Hindlimb muscle (tissue), 1 donor: ENCODE results near the gene ADAMTS20. TPM values are rescaled to one million over a fixed set of nuclear protein-coding genes. Genes with fewer than 3 reads are reported as not detected.
"Not testable (repeated sequence)": the region's sequence is repeated elsewhere in the genome, so short reads cannot be mapped to it uniquely, and the experiment has no call there.

ENCODE experiments used
- DNase-seq: peaks from one replicate; pipeline ENCODE4 v3.0.0-alpha.2; 2013
- polyA plus RNA-seq: library from polyadenylated mRNA; unstranded; fragments of 120-200 nt; gene quantifications from one replicate; pipeline ENCODE4 v1.2.1, GENCODE V29; 2013; ENCODE audit not compliant: insufficient read length

Gene ADAMTS20, protein sequence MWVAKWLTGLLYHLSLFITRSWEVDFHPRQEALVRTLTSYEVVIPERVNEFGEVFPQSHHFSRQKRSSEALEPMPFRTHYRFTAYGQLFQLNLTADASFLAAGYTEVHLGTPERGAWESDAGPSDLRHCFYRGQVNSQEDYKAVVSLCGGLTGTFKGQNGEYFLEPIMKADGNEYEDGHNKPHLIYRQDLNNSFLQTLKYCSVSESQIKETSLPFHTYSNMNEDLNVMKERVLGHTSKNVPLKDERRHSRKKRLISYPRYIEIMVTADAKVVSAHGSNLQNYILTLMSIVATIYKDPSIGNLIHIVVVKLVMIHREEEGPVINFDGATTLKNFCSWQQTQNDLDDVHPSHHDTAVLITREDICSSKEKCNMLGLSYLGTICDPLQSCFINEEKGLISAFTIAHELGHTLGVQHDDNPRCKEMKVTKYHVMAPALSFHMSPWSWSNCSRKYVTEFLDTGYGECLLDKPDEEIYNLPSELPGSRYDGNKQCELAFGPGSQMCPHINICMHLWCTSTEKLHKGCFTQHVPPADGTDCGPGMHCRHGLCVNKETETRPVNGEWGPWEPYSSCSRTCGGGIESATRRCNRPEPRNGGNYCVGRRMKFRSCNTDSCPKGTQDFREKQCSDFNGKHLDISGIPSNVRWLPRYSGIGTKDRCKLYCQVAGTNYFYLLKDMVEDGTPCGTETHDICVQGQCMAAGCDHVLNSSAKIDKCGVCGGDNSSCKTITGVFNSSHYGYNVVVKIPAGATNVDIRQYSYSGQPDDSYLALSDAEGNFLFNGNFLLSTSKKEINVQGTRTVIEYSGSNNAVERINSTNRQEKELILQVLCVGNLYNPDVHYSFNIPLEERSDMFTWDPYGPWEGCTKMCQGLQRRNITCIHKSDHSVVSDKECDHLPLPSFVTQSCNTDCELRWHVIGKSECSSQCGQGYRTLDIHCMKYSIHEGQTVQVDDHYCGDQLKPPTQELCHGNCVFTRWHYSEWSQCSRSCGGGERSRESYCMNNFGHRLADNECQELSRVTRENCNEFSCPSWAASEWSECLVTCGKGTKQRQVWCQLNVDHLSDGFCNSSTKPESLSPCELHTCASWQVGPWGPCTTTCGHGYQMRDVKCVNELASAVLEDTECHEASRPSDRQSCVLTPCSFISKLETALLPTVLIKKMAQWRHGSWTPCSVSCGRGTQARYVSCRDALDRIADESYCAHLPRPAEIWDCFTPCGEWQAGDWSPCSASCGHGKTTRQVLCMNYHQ (N-terminal part only)
- polyA plus RNA-seq, result 0.72 TPM

DNA sequence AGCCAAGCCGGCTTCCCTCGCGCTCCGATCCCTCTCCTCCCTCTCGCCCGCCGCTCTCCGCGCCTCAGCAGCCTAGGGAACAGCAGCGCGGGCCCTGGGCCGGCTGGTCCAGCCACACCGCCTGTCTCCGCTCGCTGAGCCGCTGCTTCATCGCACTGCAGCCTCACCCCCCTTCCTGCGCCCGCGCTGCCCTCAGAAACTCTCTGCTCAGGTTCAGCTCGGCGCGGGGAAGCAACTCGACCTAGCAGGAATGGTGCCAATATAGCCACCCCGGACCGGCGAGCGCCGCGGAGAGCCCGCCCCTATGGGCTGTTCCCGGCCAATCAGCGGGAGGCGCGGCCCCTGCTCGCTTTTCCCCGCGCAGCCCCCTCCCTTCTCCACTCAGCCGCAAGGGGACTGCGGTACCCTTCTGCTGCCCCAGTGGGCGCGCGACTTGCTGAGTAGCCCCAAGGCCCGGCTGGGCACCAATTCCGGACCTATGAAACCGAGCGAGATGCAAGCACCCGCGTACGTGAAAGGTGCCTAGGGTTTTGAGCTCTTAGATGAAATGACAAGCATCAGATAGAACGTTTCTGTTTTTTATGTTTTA lies at the start of gene ADAMTS20:
Gene ADAMTS20, minus strand, starts transcription at position 233 of the 589 bp plus-strand sequence. CDS start 282 bp downstream, outside the sequence.
- DNase-seq, result peak; percentile 7

DNA sequence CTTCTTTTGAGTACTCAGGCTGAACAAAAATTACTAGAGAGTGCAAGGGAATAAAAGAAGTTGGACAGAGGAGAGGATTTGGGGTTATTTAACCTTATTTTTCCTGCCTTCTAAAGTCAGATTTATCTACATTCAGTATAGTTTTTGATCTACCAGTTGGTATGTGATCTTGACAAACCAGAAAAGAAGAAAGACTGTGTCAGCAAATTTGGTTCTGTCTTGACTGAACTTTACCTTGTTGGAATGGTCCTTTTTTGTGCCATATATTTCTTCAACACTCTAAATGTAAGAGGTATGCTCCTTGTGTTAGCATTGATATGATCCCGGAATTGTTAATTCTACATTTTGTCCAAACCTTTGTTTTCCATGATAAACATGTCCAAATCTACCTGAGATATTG lies 47.7 kb upstream of the ADAMTS20 start:
- no peak for DNase-seq

DNA sequence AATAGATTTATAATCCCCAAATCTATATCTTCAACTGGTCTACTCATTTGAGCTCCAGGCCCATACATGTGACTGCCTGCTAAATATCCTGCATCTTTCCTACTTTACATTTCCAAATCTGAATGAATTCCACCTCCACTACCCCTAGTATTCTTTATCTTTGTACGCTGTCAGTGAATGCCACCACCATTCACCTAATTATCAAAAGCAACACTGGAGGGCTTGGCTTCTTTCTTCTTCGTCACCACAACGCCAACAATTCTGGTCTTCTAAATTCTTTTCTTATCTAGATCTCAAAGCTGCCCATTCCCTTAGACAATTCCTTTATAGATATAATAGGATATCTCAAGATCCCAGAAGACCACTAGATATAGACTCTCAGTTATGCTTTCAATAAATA lies 47.1 kb upstream of the ADAMTS20 start:
- no peak for DNase-seq

DNA sequence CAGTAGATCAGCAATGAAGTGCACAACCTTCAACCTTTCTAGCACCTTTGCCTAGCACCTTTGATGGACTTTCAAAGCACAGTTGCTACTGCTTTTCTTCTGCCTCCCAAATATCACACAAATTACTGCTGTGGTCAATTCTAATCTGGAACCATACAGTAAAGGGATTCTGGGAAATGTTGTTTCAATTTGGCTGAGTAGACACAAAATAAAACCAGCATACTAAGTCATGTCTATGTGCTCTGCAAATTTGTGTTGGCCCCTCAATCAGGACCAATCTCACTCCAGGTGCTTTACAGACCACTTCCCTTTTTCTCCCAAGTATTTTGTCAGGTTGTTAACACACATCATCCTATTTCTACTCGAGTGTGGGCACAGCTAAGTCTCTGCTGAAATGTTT lies 38.3 kb upstream of the ADAMTS20 start:
- DNase-seq, result no peak

DNA sequence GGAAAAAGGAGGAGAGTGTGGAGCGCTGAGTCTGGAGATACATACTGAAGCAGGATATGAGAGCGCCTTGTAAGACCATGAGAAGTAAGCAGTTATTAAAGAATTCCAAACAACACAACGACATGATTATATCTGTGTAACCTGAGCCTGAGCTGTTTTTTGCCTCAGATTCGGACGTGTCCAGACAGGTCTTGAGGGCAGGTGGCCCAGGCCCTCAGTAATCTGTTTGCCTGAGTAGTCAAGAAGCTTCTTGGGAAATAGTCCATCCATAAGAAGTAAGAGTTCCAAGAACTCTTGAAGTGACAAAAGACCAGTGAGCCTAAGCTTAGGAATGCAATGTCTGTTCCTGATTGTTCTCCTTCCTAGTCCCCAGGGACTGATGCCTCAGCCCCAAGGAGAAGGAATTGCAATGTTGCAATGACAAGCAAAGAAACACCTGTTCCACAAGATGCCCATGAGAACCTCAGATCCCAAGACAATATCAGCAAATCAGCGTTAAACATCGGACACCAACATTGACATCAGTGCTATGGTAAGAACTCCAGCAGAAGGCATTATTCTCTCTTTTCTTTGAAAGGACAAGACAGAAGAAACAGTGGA lies 34.7 kb upstream of the ADAMTS20 start:
- no peak for DNase-seq

DNA sequence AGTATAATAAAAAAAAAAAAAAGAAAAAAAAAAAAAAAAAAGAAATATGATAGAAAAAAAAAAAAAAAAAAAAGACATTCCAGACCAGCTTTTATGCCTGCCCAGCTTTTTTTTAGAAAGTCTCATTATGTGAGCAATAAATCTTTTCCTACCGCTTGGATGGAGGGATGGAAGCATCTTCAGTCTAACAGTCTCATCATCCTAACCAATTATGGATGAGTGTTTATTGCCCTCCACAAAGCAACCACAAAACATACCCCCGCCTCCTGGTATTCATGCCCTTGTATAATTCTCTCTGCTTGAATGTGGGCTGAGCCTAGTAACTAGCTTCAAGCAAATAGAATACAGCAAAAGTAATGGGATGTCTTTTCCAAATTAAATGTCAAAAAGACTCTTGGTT lies 33.7 kb upstream of the ADAMTS20 start:
- DNase-seq, result no peak

DNA sequence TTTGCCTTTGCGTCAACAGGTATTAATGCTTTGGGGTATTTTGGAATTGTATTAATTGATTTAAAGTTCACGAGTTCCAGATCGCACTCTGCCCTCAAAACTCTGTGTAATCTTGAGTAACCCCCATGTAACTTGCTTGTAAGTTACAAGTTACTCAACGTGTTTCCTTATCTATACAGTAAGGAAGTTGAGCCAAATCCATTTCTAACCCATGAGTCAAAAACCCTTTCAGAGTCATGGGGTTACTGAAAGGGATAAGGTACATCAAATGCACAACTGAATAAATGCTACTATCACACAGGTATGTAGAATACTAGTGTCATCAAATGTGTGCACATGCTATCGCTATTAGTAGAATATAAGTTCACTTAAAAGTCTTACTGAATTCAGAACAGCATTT lies 28.6 kb upstream of the ADAMTS20 start:
- DNase-seq, result no peak

DNA sequence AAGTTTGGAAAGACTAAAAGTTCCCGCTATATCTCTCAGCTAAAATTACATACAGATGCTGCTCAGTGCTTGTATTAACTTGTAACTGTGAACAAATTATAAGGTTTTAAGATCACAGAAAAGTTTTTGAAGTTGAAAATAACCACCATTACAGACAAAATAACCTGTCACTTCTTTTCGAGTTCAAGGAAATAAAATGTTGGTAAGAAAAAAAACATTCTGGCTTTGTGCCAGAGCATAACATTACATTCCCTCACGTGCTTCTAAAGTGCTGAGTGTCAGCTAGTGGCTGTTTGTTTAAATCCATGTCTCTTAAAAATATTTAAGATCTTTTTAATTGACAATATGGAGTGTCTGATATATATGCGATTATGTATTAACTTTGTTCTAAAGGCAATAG lies 27.2 kb upstream of the ADAMTS20 start:
- no peak for DNase-seq

DNA sequence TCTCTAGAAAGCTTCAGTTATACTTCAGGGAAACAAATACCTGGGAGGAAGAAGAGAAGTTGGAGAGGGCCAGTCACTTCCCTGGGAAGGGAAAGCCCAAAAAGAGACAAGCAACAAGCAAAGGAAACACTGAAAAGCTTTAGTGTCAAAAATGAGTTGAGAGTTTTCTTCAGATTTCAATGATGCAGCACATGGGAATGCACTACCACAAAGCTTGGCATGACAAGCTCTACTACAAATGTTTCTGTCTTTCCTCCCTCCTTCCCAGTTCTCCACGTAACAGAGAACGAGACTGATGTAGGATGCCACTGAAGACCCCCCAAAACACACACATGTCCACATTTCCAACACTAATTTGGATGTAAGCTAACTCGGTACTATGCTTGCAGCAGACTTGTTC lies 26.8 kb upstream of the ADAMTS20 start:
- DNase-seq, result no peak

DNA sequence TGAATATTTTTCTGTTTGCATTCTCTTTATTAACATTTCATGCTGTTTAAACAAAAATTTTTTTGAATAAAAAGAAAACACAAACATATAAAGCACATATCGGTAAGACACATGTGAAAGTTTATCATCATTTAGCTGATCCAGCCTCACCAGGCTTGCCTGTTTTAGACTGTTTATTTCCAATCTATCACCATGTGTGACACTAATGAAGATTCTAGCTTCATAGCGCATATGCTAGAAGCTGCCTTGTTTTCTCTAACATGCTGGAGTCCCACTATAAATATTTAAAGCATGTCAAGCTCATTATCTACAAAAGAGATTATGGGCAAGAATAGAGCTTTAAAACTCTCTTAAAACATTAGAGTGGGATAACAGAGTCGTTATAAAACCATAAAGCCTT lies 25.4 kb upstream of the ADAMTS20 start:
- DNase-seq, result no peak

DNA sequence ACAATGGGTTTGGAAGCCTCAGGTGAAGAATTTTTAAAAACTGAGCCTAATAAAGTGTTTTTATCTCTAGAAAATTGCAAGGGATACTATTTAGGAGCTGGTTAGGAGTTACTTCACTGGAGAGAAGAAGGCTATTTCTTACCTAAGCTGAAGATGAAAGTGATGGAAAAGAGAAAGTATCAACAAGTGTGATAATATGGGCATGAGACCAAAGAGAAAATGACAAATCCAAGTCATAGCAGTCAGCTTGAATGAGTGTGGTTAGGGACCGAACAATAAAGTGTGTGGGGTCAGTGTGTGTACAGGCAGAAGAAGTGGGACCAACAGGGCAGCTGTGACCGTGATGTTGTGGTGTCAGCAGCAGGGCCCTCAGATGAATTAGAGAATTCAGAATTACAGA lies 24.2 kb upstream of the ADAMTS20 start:
- DNase-seq, result no peak

DNA sequence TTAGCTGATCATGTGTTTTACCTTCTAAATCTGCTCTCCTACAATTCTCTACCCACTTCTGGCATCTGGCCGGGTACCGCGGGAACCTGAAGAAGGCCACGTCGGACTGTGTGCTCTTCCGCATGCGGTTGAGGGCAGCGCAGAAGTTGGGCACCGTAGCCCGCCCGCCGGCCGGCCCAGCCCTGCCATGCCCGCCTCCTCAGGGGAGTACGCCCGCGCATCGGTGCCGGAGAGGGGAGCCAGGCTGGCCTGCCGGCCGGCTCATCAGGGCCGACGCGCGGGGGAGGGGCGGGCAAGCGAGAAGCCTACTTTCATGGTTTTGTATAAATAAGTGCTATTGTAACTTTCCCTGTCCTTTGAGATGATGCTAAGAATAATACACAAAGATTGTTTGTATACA lies 19.9 kb upstream of the ADAMTS20 start:
- DNase-seq, result no peak

DNA sequence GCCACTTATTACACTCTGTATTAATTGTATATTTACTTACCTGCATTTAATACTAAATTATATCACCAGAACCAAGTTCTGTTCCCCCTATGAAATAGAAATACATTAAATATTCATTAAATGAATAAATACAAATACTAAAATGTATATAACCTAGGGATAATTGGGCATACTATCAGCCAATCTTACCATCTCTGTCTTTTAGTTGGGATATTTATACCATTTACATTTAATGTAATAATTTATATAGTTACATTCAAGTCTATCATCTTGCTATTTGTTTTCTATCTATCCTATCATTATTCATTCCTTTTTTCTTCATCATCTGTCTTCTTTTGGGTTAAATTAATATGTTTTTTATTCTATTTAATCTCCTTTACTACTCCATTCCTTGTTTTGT lies 4.1 kb upstream of the ADAMTS20 start:
- DNase-seq, result no peak

DNA sequence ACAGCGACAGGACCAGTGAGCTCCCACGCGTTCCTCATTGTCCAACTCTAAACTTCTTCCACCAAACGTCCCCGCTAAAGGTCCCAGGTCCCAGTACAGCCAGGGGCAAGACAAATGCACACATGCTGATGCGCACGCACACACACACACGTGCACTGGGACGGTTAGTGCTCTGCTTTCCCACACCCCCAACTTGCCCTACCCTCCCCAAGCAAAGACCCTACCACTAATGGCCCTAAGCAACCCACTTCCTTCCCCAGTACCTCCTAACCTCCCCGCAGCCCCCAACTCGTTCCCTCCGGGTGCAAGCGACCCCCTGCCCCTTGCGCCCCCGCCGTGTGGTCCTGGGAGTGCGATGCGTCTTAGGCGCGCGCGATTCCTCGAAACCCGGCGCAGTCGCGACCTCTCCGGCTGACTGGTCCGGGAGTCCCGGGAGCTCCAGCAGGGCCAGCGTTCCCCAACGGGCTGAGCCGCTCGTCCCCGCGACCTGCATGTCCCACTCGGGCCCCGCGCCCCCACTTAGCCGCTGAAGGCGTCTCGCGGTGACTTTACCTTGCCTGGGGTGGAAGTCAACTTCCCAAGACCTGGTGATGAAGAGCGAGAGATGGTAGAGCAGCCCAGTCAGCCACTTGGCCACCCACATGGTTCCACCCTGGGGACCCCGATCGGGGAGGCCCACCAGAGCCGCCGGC lies 578 bp downstream of the ADAMTS20 start:
- no peak for DNase-seq

DNA sequence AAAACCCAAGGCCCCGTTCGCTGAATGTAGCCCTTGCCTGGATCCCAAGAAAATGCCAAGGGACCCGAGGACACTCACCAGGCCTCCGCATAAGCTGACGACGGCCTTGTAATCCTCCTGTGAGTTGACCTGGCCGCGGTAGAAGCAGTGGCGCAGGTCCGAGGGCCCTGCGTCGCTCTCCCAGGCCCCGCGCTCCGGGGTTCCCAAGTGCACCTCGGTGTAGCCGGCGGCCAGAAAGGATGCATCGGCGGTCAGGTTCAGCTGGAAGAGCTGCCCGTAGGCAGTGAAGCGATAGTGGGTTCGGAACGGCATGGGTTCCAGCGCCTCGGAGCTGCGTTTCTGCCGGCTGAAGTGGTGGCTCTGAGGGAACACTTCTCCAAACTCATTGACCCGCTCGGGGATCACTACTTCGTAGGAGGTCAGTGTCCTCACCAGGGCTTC lies 1.2 kb downstream of the ADAMTS20 start:
- peak; percentile 7 for DNase-seq

DNA sequence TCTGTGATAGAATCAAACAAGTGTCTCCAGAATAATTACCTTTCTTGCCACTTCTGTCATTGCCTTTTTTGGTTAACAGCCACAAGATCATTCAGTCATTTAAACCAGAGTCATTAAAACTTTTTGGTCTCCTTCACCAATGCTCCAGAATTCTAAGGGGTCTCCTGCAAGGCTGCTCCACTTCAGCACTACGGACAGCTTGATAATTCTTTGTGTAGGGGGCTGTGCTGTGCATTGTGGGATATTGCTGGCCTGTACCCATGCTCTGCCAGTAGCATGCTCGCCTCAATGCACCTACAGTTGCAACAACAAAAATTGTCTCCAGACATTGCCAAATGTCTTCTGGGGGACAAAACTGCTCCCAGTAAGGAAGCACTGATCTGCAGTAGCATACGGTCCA lies 7.3 kb downstream of the ADAMTS20 start:
- DNase-seq, result no peak

DNA sequence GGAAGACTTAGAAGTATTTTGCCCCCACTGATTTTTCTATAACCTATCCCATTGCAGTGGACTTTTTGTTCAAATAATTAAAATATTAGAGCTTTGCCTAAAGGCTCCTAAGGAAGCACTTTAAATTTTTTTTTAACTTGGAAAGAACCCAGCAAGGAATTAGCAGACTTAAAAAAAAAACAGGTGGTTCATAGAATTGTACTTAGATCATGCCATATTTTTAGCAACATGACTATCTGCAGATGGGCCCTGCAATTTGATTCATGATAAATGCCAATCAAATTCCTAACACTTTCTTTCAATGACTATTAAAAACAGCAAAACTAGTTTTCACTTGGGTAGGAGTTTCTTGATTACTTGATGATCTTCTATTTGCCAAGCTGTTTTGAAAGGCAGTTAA lies 11.5 kb downstream of the ADAMTS20 start:
- DNase-seq, result no peak

DNA sequence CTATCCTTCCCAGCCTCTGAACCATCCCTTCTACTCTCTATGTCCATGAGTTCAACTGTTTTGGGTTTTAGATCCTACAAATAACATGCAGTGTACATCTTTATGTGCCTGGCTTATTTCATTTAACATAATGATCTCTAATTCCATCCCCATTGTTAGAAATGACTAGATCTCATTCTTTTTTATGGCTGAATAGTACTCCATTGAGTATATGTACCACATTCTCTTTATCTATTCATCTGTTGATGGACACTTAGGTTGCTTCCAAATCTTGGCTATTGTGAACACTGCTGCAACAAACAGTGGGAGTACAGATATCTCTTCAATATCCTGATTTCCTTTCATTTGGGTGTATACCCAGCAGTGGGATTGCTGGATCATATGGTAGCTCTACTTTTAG lies 14.3 kb downstream of the ADAMTS20 start:
- DNase-seq, result not testable (repeated sequence)

DNA sequence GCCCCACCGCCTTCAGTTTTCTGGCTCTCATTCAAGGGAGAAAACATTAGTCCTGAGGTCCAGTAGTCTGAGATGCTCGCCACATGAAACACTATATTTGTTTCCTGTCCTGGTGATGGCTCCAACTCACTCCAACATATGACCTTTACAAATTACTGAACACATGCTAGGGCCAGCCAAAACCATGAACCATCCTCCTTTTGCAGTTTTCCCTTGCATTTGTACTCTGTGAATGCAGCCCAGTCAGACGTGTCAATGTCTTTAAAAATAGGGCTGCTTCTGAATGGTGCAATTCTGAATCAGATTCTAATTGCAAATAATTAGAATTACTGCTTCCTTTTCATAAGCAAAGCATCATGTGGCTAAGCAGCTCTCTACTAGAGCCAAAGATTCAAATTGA lies 36.0 kb downstream of the ADAMTS20 start:
- no peak for DNase-seq

DNA sequence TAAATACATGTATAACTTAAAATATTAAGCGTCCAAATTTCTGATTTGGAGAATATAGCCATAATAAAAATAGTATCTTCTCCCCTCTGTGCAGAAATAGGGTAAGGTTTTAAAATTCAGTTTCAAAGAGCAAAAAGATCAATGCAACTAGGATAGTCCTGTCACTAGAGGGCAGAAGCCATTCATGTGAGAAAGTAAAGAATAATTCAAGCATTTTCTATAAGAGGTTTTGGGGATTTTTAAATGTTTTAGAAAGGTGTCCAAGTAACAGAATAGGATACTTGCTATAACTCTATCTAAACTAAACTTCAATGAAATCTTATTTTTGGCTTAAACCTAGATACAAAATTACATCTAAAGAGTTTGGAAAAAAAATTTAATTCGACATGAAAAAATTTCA lies 50.3 kb downstream of the ADAMTS20 start:
- peak; percentile 3 for DNase-seq

DNA sequence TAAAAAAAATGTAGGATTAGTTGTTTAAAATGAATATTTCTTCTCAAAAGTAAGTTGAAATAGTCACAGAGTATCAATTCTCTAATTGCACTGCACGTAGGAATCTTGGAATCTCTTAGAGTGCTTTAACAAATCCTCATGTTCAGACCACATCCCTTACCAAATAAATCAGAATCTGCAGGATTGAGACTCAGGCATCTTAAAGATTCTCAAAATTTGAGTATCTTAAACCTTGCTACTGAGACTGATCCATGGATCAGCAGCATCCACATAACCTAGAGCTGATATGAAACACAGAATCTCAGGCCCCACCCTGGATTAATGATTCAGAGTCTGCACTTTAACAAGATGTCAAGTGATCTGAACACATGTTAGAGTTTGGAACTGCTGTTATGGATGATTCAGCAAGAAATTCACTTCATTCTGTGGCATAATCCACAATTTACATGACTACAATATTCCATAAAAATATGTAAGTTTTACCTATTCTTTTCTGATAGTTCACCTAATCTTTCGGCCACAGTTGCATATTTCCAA lies 58.7 kb downstream of the ADAMTS20 start:
- DNase-seq, result no peak
